ENCODE data around the gene RPS3A. TPM values are rescaled to one million over a fixed set of nuclear protein-coding genes. Genes with fewer than 3 reads are reported as not detected.

Gene RPS3A
- total RNA-seq, 1 donor from 2014 or later = 1,686 TPM

GRCh38 chr4:151097759-151098158, 1.7 kb upstream of the RPS3A start:
- intact Hi-C loops (cut with micrococcal nuclease) = loop anchor here (2.0 to 5.0 kb wide), 4 partner anchors 135 to 1455 kb away; no protein-coding TSS in a partner anchor

DNA sequence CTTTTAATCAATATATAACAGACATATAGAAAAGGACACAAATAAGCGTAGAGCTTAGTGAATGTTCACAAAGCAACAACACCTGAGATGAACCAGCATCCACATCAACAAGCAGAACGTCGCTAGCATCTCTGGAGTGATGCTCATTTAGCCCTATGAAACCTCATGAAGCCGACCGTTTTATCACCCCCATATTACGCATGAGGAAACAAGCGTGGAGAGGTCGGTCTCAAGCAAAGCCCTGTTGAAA, 524 bp upstream of the RPS3A start:
- peaks cover 3% of the 10 kb centered on the region for H3K27me3 Mint-ChIP-seq (ENCODE audit: insufficient read depth)
- H3K36me3 Mint-ChIP-seq (ENCODE audit: low read depth) = peaks cover 39% of the 10 kb centered on the region
- peak overlapping the region; percentile 98 for H3K27ac Mint-ChIP-seq
- H3K4me3 Mint-ChIP-seq = peak overlapping the region; percentile 97
- no peaks in the 10 kb centered on the region for H3K9me3 Mint-ChIP-seq
- DNase-seq (ENCODE audit: low spot score) = no peak
- intact Hi-C loops (cut with micrococcal nuclease) = loop anchor here (1.0 to 5.0 kb wide), 13 partner anchors 67 to 1680 kb away; partner anchors contain the start of genes ARFIP1, FBXW7, GATB and LRBA
- H3K4me1 Mint-ChIP-seq (ENCODE audit: low read depth) = peaks cover 53% of the 10 kb centered on the region

More at GRCh38 chr4:151097759-151098158, 1.7 kb upstream of the RPS3A start:
- H3K36me3 Mint-ChIP-seq (ENCODE audit: low read depth) = peaks cover 31% of the 10 kb centered on the region
- H3K4me1 Mint-ChIP-seq (ENCODE audit: low read depth) = peaks cover 51% of the 10 kb centered on the region
- no peak for DNase-seq (ENCODE audit: low spot score)
- H3K9me3 Mint-ChIP-seq = no peaks in the 10 kb centered on the region
- H3K27ac Mint-ChIP-seq = peak overlapping the region; percentile 98
- H3K27me3 Mint-ChIP-seq (ENCODE audit: insufficient read depth) = peaks cover 6% of the 10 kb centered on the region
- H3K4me3 Mint-ChIP-seq = no peak overlapping the region

GRCh38 chr4:151099976-151100417, 569 bp downstream of the RPS3A start:
- Mint-ChIP-seq H3K4me3 (peak overlapping the region; percentile 97), H3K36me3 (ENCODE audit: low read depth) (peaks cover 46% of the 10 kb centered on the region), H3K27me3 (ENCODE audit: insufficient read depth) (peaks cover 3% of the 10 kb centered on the region), H3K27ac (peak overlapping the region; percentile 98), H3K9me3 (no peaks in the 10 kb centered on the region), H3K4me1 (ENCODE audit: low read depth) (peaks cover 60% of the 10 kb centered on the region)
- DNase-seq (ENCODE audit: low spot score) = no peak
- intact Hi-C loops (cut with micrococcal nuclease) = loop anchor here (1.0 to 5.0 kb wide), 13 partner anchors 68 to 1679 kb away; partner anchors contain the start of genes ARFIP1, FBXW7, GATB and LRBA

GRCh38 chr4:151100531-151100930, 1.1 kb downstream of the RPS3A start:
- intact Hi-C loops (cut with micrococcal nuclease) = no loop called here
- peaks cover 46% of the 10 kb centered on the region for H3K36me3 Mint-ChIP-seq (ENCODE audit: low read depth)
- no peaks in the 10 kb centered on the region for H3K9me3 Mint-ChIP-seq
- peaks cover 3% of the 10 kb centered on the region for H3K27me3 Mint-ChIP-seq (ENCODE audit: insufficient read depth)
- H3K4me3 Mint-ChIP-seq = peak overlapping the region; percentile 97
- H3K4me1 Mint-ChIP-seq (ENCODE audit: low read depth) = peaks cover 55% of the 10 kb centered on the region
- DNase-seq (ENCODE audit: low spot score) = no peak
- peak overlapping the region; percentile 98 for H3K27ac Mint-ChIP-seq

DNA sequence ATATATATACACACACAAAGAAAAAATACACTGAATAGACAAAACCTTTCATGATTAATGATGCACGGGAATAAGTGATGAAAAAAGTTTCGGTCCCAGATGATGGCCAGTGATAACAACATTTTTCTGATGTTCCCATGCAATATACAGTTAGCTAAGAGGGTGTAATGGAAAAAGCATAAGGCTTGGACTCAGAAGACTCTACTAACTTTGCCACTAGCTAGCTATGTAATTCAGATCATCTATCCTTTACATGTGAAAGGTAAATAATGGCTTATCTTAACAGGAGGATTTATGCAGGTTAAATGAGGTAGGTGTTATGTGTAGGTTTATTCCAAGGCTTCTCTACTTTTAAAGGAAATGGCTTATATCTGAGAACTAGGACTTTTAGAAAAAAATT, 4.3 kb downstream of the RPS3A start:
- peaks cover 48% of the 10 kb centered on the region for H3K4me1 Mint-ChIP-seq (ENCODE audit: low read depth)
- intact Hi-C loops (cut with micrococcal nuclease) = no loop called here
- H3K36me3 Mint-ChIP-seq (ENCODE audit: low read depth) = peaks cover 65% of the 10 kb centered on the region
- H3K9me3 Mint-ChIP-seq = no peaks in the 10 kb centered on the region
- H3K4me3 Mint-ChIP-seq = peak overlapping the region; percentile 15
- DNase-seq (ENCODE audit: low spot score) = no peak
- peaks cover 3% of the 10 kb centered on the region for H3K27me3 Mint-ChIP-seq (ENCODE audit: insufficient read depth)
- no peak overlapping the region for H3K27ac Mint-ChIP-seq

DNA sequence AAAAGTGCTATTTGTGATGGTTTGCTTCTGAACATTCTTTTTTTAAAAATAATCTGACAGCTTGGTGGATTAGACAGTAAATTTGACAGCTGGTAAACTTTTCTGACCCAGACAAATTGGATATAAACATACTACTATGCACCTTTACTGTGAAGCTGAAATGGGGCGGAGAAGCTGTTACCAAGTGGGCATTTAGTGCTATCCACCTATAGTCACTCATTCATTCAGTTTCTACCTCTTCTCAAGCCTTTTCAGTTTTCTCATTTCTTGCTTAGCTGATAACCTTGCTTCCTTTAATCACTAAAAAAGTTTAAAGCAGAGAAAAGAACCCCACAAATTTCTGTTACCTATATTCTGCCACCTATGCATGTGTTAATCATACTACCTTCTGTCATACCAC, 5.2 kb downstream of the RPS3A start:
- no peaks in the 10 kb centered on the region for H3K9me3 Mint-ChIP-seq
- H3K27ac Mint-ChIP-seq = no peak overlapping the region
- H3K36me3 Mint-ChIP-seq (ENCODE audit: low read depth) = peaks cover 63% of the 10 kb centered on the region
- H3K4me1 Mint-ChIP-seq (ENCODE audit: low read depth) = peaks cover 41% of the 10 kb centered on the region
- no peak overlapping the region for H3K4me3 Mint-ChIP-seq
- no peak for DNase-seq (ENCODE audit: low spot score)
- H3K27me3 Mint-ChIP-seq (ENCODE audit: insufficient read depth) = no peaks in the 10 kb centered on the region
- intact Hi-C loops (cut with micrococcal nuclease) = no loop called here

- intact Hi-C loops (cut with micrococcal nuclease) = no loop called here
- Mint-ChIP-seq H3K36me3 (ENCODE audit: low read depth) (peaks cover 56% of the 10 kb centered on the region), H3K27me3 (ENCODE audit: insufficient read depth) (no peaks in the 10 kb centered on the region), H3K9me3 (no peaks in the 10 kb centered on the region), H3K27ac (no peak overlapping the region), H3K4me3 (no peak overlapping the region), H3K4me1 (ENCODE audit: low read depth) (peaks cover 39% of the 10 kb centered on the region)
- no peak for DNase-seq (ENCODE audit: low spot score)
Measured at GRCh38 chr4:151105454-151106032, 6.1 kb downstream of the RPS3A start.

DNA sequence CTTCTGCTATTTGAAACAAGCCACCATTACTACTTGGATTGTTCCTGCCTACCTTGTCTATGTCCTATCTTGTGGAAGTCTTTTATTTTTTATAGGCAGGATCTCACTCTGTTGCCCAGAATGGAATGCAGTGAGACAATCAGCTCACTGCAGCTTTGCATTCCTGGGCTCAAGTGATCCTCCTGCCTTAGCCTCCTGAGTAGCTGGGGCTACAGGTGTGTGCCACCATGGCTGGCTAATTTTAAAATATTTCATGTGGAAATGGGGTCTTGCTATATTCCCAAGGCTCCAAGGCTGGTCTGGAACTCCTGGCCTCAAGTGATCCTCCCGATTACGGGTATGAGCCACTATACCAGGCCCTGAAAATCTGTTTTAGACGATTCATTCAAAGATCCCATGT, 7.6 kb downstream of the RPS3A start:
- Mint-ChIP-seq H3K4me3 (no peak overlapping the region), H3K27ac (no peak overlapping the region), H3K9me3 (no peaks in the 10 kb centered on the region), H3K27me3 (ENCODE audit: insufficient read depth) (no peaks in the 10 kb centered on the region), H3K36me3 (ENCODE audit: low read depth) (peaks cover 40% of the 10 kb centered on the region), H3K4me1 (ENCODE audit: low read depth) (peaks cover 28% of the 10 kb centered on the region)
- DNase-seq (ENCODE audit: low spot score) = no peak
- intact Hi-C loops (cut with micrococcal nuclease) = no loop called here

- intact Hi-C loops (cut with micrococcal nuclease) = loop anchor here (10.0 kb wide), 1 partner anchor 1275 kb away; no protein-coding TSS in a partner anchor
- Mint-ChIP-seq H3K4me3 (no peak overlapping the region), H3K27me3 (ENCODE audit: insufficient read depth) (no peaks in the 10 kb centered on the region), H3K4me1 (ENCODE audit: low read depth) (peaks cover 10% of the 10 kb centered on the region), H3K9me3 (no peaks in the 10 kb centered on the region), H3K36me3 (ENCODE audit: low read depth) (peaks cover 20% of the 10 kb centered on the region), H3K27ac (no peak overlapping the region)
- no peak for DNase-seq (ENCODE audit: low spot score)
Measured at GRCh38 chr4:151110236-151110635, 10.8 kb downstream of the RPS3A start.

GRCh38 chr4:151114338-151114737, 14.9 kb downstream of the RPS3A start:
- Mint-ChIP-seq H3K4me1 (ENCODE audit: low read depth) (peaks cover 5% of the 10 kb centered on the region), H3K36me3 (ENCODE audit: low read depth) (peaks cover 2% of the 10 kb centered on the region), H3K27me3 (ENCODE audit: insufficient read depth) (no peaks in the 10 kb centered on the region), H3K27ac (no peak overlapping the region), H3K9me3 (no peaks in the 10 kb centered on the region), H3K4me3 (no peak overlapping the region)
- intact Hi-C loops (cut with micrococcal nuclease) = loop anchor here (10.0 kb wide), 1 partner anchor 1270 kb away; no protein-coding TSS in a partner anchor
- DNase-seq (ENCODE audit: low spot score) = no peak

GRCh38 chr4:151114986-151115385, 15.6 kb downstream of the RPS3A start:
- DNase-seq (ENCODE audit: low spot score) = no peak
- Mint-ChIP-seq H3K27me3 (ENCODE audit: insufficient read depth) (no peaks in the 10 kb centered on the region), H3K4me1 (ENCODE audit: low read depth) (peaks cover 5% of the 10 kb centered on the region), H3K27ac (no peak overlapping the region), H3K36me3 (ENCODE audit: low read depth) (peaks cover 2% of the 10 kb centered on the region), H3K9me3 (no peaks in the 10 kb centered on the region), H3K4me3 (no peak overlapping the region)
- intact Hi-C loops (cut with micrococcal nuclease) = loop anchor here (5.0 to 10.0 kb wide), 3 partner anchors 157 to 1270 kb away; no protein-coding TSS in a partner anchor

- H3K4me1 Mint-ChIP-seq (ENCODE audit: low read depth) = peaks cover 9% of the 10 kb centered on the region
- no peak overlapping the region for H3K4me3 Mint-ChIP-seq
- peak; percentile 36 for DNase-seq (ENCODE audit: low spot score)
- peaks cover 2% of the 10 kb centered on the region for H3K36me3 Mint-ChIP-seq (ENCODE audit: low read depth)
- no peaks in the 10 kb centered on the region for H3K9me3 Mint-ChIP-seq
- H3K27ac Mint-ChIP-seq = peak overlapping the region; percentile 63
- intact Hi-C loops (cut with micrococcal nuclease) = loop anchor here (1.0 to 10.0 kb wide), 4 partner anchors 155 to 1267 kb away; no protein-coding TSS in a partner anchor
- H3K27me3 Mint-ChIP-seq (ENCODE audit: insufficient read depth) = no peaks in the 10 kb centered on the region
Measured at GRCh38 chr4:151117371-151117962, 18.0 kb downstream of the RPS3A start.

GRCh38 chr4:151129796-151130195, 30.4 kb downstream of the RPS3A start:
- intact Hi-C loops (cut with micrococcal nuclease) = no loop called here
- Mint-ChIP-seq H3K27ac (no peak overlapping the region), H3K4me3 (no peak overlapping the region), H3K27me3 (ENCODE audit: insufficient read depth) (no peaks in the 10 kb centered on the region), H3K4me1 (ENCODE audit: low read depth) (no peaks in the 10 kb centered on the region), H3K9me3 (no peaks in the 10 kb centered on the region), H3K36me3 (ENCODE audit: low read depth) (no peaks in the 10 kb centered on the region)
- DNase-seq (ENCODE audit: low spot score) = no peak

All from activated T-helper 1 cell treated with anti-CD3 and anti-CD28 coated beads, Interleukin-12 subunit alpha, Interleukin-12 subunit beta, Interleukin-2, Interleukin-4 antibody, amounts not matched to agents 30 ng/mL and 10 ng/mL and 1 ng/mL, durations not matched to agents 14 hours and 24 hours and 36 hours (primary cell).